Neural progenitor cell (in vitro differentiated cells): Measurements from ENCODE around the gene CHMP1A. TPM values are rescaled to one million over a fixed set of nuclear protein-coding genes. Genes with fewer than 3 reads are reported as not detected.

Experiments
- DNase-seq: peaks from one replicate; pipeline ENCODE4 v3.0.0-alpha.2; 2016; ENCODE audit warnings: low spot score
- H2AFZ ChIP-seq: fragments of 200-600 bp; sonication (generic); replicated peaks from 2 replicates; pipeline ENCODE4 v1.6.1; 2016; ENCODE audit warnings: antibody characterized with exemption
- H3F3A ChIP-seq: fragments of 200-600 bp; sonication (generic); 2 replicates; pipeline ENCODE4 v1.6.1; 2016; ENCODE audit warnings: antibody characterized with exemption, low read depth
- H3K27ac ChIP-seq: fragments of 200-600 bp; sonication (generic); 2 replicates; pipeline ENCODE4 v1.5.1; 2016; ENCODE audit warnings: mild to moderate bottlenecking
- H3K27me3 ChIP-seq: fragments of 200-600 bp; sonication (generic); 2 replicates; pipeline ENCODE4 v1.6.1; 2016; ENCODE audit warnings: mild to moderate bottlenecking, moderate library complexity
- H3K36me3 ChIP-seq: fragments of 200-600 bp; sonication (generic); 2 replicates; pipeline ENCODE4 v1.5.1; 2016
- H3K4me1 ChIP-seq: fragments of 200-600 bp; sonication (generic); 2 replicates; pipeline ENCODE4 v1.6.1; 2016; ENCODE audit warnings: mixed run types
- H3K4me2 ChIP-seq: fragments of 200-600 bp; sonication (generic); 2 replicates; pipeline ENCODE4 v1.6.1; 2016
- H3K4me3 ChIP-seq: fragments of 200-600 bp; sonication (generic); 2 replicates; pipeline ENCODE4 v1.5.1; 2016
- H3K79me2 ChIP-seq: fragments of 200-600 bp; sonication (generic); 2 replicates; pipeline ENCODE4 v1.6.1; 2016; ENCODE audit warnings: low read depth
- H3K9ac ChIP-seq: fragments of 200-600 bp; sonication (generic); 2 replicates; pipeline ENCODE4 v1.6.1; 2016
- H3K9me3 ChIP-seq: fragments of 200-600 bp; sonication (generic); 2 replicates; pipeline ENCODE4 v1.5.1; 2016; ENCODE audit warnings: low read depth
- H4K20me1 ChIP-seq: fragments of 200-600 bp; sonication (generic); 2 replicates; pipeline ENCODE4 v1.6.1; 2016; ENCODE audit warnings: low read depth
- H3K27ac Mint-ChIP-seq: 3 replicates; pipeline ENCODE4 v1.8.0; 2021; ENCODE audit warnings: mixed read lengths
- H3K27me3 Mint-ChIP-seq: 2 replicates; pipeline ENCODE4 v1.8.0; 2022; ENCODE audit warnings: low read depth, mild to moderate bottlenecking, inconsistent platforms, moderate library complexity, mixed read lengths; ENCODE audit not compliant: insufficient read depth
- H3K36me3 Mint-ChIP-seq: 3 replicates; pipeline ENCODE4 v1.8.0; 2021; ENCODE audit warnings: mixed read lengths
- H3K4me1 Mint-ChIP-seq: 3 replicates; pipeline ENCODE4 v1.8.0; 2021; ENCODE audit warnings: mixed read lengths
- H3K4me3 Mint-ChIP-seq: 3 replicates; pipeline ENCODE4 v1.8.0; 2021; ENCODE audit warnings: mild to moderate bottlenecking, moderate library complexity, mixed read lengths
- H3K9me3 Mint-ChIP-seq: 3 replicates; pipeline ENCODE4 v1.8.0; 2020; ENCODE audit warnings: mixed read lengths
- CTCF ChIP-seq: fragments of 200-600 bp; sonication (generic); IDR thresholded peaks from 2 replicates; pipeline ENCODE4 v1.5.1; 2017; ENCODE audit warnings: antibody characterized with exemption, mild to moderate bottlenecking
- EZH2 ChIP-seq: fragments of 200-600 bp; sonication (generic); IDR thresholded peaks from 2 replicates; pipeline ENCODE4 v1.6.1; 2017; ENCODE audit warnings: antibody characterized with exemption, mild to moderate bottlenecking, moderate library complexity
- EZH2phosphoT487 ChIP-seq: fragments of 200-600 bp; sonication (generic); IDR thresholded peaks from 2 replicates; pipeline ENCODE4 v1.6.1; 2017; ENCODE audit warnings: antibody characterized with exemption
- total RNA-seq: library from RNA; depleted of rRNA; stranded (reverse); fragments of >200 nt; gene quantifications from 2 replicates; pipeline ENCODE4 v1.2.3, GENCODE V29; 2015; ENCODE audit warnings: low replicate concordance

The CHMP1A gene
- total RNA-seq, 1 donor from 2014 or later = 34.6 TPM

GRCh38 chr16:89651584-89651983 lies 5.9 kb downstream of the CHMP1A start:
- Histone ChIP-seq H3F3A (no peaks in the 10 kb centered on the region), H3K4me2 (no peak overlapping the region), H3K4me1 (peaks cover 2% of the 10 kb centered on the region), H2AFZ (no peak overlapping the region), H3K27me3 (no peaks in the 10 kb centered on the region), H3K9ac (no peak overlapping the region), H3K9me3 (no peaks in the 10 kb centered on the region), H3K36me3 (no peaks in the 10 kb centered on the region), H4K20me1 (peaks cover 28% of the 10 kb centered on the region), H3K79me2 (peaks cover 26% of the 10 kb centered on the region), H3K27ac (no peak overlapping the region), H3K4me3 (no peak overlapping the region)
- TF ChIP-seq CTCF (no peak), EZH2phosphoT487 (no peak), EZH2 (no peak)
- Mint-ChIP-seq H3K9me3 (no peaks in the 10 kb centered on the region), H3K27ac (no peak overlapping the region), H3K36me3 (peaks cover 2% of the 10 kb centered on the region), H3K27me3 (peaks cover 10% of the 10 kb centered on the region), H3K4me1 (peaks cover 4% of the 10 kb centered on the region), H3K4me3 (no peak overlapping the region)
- no peak for DNase-seq

GRCh38 chr16:89646906-89647305 lies 10.6 kb downstream of the CHMP1A start:
- no peaks in the 10 kb centered on the region for H3K27me3 ChIP-seq
- Mint-ChIP-seq H3K27me3 (peaks cover 10% of the 10 kb centered on the region), H3K27ac (no peak overlapping the region), H3K36me3 (peaks cover 5% of the 10 kb centered on the region), H3K4me1 (no peaks in the 10 kb centered on the region), H3K4me3 (no peak overlapping the region), H3K9me3 (no peaks in the 10 kb centered on the region)
- H3K4me3 ChIP-seq = no peak overlapping the region
- no peaks in the 10 kb centered on the region for H3F3A ChIP-seq
- TF ChIP-seq EZH2phosphoT487 (no peak), EZH2 (no peak), CTCF (no peak)
- no peaks in the 10 kb centered on the region for H3K36me3 ChIP-seq
- peaks cover 2% of the 10 kb centered on the region for H3K79me2 ChIP-seq
- no peaks in the 10 kb centered on the region for H3K4me1 ChIP-seq
- H3K9ac ChIP-seq = no peak overlapping the region
- H2AFZ ChIP-seq = no peak overlapping the region
- H3K27ac ChIP-seq = no peak overlapping the region
- H3K4me2 ChIP-seq = no peak overlapping the region
- H3K9me3 ChIP-seq = no peaks in the 10 kb centered on the region
- peaks cover 10% of the 10 kb centered on the region for H4K20me1 ChIP-seq
- no peak for DNase-seq

GRCh38 chr16:89646270-89646669 lies 11.2 kb downstream of the CHMP1A start:
- no peaks in the 10 kb centered on the region for H3K36me3 ChIP-seq
- H3F3A ChIP-seq = peaks cover 3% of the 10 kb centered on the region
- no peaks in the 10 kb centered on the region for H3K27me3 ChIP-seq
- Mint-ChIP-seq H3K9me3 (no peaks in the 10 kb centered on the region), H3K36me3 (peaks cover 5% of the 10 kb centered on the region), H3K4me1 (peaks cover under 1% of the 10 kb centered on the region), H3K27ac (no peak overlapping the region), H3K4me3 (no peak overlapping the region), H3K27me3 (peaks cover 10% of the 10 kb centered on the region)
- no peaks in the 10 kb centered on the region for H3K4me1 ChIP-seq
- H3K27ac ChIP-seq = no peak overlapping the region
- no peaks in the 10 kb centered on the region for H3K9me3 ChIP-seq
- no peaks in the 10 kb centered on the region for H3K79me2 ChIP-seq
- H4K20me1 ChIP-seq = peaks cover 10% of the 10 kb centered on the region
- no peak for TF ChIP-seq EZH2
- no peak for TF ChIP-seq CTCF
- no peak for TF ChIP-seq EZH2phosphoT487
- no peak overlapping the region for H3K9ac ChIP-seq
- no peak overlapping the region for H3K4me2 ChIP-seq
- H3K4me3 ChIP-seq = no peak overlapping the region
- H2AFZ ChIP-seq = no peak overlapping the region
- DNase-seq = no peak
